HG02870 (cell line): Measurements from ENCODE around the gene NECAB2.

Experiments
- ATAC-seq: cut with Tn5 transposase; IDR thresholded peaks from one replicate; pipeline ENCODE4 v1.9.1; 2021; ENCODE audit warnings: mild to moderate bottlenecking, moderate library complexity; ENCODE audit not compliant: unreplicated experiment

NECAB2 gene

GRCh38 chr16:84042308-84042878 lies 74.3 kb downstream of the NECAB2 start, which contains the start of gene SLC38A8:
SLC38A8 (minus strand) TSS chr16:84042795; CDS start chr16:84042157, 638 bp downstream.
- no peak for ATAC-seq

DNA sequence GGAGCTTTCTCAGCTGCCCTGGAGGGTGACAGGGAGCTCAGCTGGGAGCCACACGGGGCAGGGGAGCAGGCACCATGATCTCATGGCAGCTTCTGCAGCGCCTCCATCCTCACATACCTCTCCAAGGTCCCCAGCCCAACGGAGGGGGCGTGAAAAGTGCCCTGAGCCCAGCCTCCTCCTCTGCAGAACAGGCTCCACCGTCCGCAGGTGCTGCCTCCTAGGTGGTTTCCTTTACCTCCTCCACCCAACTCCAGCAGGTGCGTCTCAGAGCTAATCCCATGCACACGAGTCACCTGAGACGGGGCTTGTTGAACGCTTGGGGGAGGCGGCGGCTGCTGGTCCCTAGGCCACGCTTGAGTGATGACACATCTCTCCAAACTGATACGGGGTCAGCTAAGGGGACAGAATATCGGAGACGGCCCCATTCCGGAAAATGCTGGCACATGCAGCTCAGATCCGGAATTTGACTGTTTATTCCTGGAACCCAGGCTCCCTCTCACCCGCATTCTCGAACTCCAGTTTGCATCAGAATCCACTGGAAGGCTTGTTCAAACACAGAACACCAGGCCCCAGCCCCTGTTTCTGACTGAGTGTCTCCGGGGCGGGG lies 74.9 kb downstream of the NECAB2 start:
- ATAC-seq = no peak

- no peak for ATAC-seq
Measured at GRCh38 chr16:84043486-84044117, 75.6 kb downstream of the NECAB2 start.

DNA sequence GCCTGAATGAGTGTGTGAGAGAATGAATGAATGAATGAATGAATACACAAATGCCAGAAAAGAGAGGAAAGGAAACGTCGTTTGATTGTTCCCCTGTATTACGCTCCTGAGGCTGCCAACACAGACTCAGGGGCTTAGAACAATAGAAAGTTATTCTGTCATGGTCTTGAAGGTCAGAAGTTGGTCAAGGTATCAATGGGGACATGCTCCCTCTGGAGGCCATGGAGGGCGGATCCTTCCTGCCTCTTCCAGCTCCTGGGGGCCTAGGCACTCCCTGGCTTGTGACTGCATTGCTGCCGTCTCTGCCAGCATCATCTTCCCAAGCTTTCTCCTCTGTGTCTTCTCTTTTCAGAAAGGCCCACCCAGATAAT lies 76.1 kb downstream of the NECAB2 start:
- no peak for ATAC-seq

DNA sequence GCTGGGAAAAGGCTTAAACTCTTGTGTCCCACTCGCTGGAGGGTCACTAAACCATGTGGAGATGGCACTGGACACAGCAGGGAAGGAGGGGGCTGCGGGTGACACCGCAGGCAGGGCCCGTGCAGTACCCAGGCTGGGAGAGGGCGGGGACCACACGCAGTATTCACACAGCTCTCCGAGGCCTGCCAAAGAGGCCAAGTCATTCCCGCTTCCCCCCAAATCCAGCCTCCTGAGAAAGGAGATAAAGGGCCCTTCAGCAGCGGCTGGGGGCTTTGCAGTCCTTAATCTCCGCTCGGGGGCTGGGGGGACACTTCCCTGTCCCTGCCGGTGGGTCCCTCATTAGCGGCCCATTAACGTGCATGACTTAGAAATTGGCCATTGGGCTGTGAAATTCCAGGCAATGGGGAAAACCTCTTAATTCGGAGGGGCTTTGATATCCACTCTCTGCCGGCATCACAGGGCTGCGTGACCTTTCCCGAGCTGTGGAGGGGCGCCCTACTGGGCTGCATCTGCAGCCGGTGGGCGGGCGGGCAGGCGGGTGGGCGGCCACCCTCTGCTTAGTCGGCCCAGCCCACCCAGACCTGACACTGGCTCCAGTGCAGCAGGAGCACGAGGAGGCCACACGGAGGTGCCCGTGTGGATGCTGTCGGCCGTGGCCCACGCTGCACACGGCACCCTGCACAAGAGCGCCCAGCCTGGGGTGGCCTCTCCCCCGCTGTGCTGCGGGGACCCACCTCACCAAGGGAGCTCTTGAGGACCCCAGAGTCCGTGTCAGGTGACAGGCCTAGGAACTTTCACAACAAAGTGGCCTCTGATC lies 77.2 kb downstream of the NECAB2 start:
- no peak for ATAC-seq

- no peak for ATAC-seq
Measured at GRCh38 chr16:84045818-84046470, 77.9 kb downstream of the NECAB2 start.

DNA sequence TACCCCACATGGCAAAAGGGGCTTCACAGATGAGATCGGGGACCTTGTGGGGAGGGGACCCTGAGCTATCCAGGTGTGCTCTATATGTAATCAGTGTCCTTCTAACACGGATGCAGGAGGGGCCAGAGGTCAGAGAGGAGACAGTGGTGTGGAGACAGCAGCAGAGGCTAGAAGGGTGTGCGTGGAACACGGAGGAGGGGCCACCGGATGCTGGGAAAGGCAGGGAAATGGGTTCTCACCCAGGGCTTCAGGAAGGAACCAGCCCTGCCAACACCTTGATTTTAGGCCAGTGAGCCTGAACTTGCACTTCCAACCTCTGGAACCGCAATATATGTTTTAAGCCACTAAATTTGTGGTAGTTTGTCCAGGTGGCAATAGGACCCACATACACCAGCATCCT lies 79.2 kb downstream of the NECAB2 start:
- no peak for ATAC-seq

DNA sequence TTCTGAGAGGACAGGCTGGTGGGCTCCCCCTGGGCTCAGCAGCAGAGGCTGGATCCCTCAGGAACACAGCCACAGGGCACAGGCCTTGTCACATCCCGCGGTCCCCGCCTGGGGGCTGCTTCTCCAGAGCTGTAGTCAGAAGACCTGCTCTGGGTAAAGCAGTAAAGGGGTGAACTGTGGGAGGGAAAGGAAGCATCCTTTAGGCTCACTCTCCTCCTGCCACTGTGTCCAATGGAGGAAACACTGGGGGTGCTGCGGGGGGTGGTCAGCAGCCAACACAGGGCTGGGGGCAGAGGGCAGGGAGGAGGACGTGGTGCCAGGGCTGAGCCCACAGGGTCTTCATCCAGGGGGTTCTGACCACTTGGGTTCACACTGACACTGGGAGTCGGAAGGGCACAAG lies 79.6 kb downstream of the NECAB2 start:
- ATAC-seq = no peak

GRCh38 chr16:84048270-84048669 lies 80.2 kb downstream of the NECAB2 start:
- ATAC-seq = no peak

- no peak for ATAC-seq
Measured at GRCh38 chr16:84048871-84049270, 80.8 kb downstream of the NECAB2 start.

GRCh38 chr16:84049403-84050060 lies 81.5 kb downstream of the NECAB2 start:
- no peak for ATAC-seq

GRCh38 chr16:84050316-84050715 lies 82.3 kb downstream of the NECAB2 start:
- no peak for ATAC-seq

DNA sequence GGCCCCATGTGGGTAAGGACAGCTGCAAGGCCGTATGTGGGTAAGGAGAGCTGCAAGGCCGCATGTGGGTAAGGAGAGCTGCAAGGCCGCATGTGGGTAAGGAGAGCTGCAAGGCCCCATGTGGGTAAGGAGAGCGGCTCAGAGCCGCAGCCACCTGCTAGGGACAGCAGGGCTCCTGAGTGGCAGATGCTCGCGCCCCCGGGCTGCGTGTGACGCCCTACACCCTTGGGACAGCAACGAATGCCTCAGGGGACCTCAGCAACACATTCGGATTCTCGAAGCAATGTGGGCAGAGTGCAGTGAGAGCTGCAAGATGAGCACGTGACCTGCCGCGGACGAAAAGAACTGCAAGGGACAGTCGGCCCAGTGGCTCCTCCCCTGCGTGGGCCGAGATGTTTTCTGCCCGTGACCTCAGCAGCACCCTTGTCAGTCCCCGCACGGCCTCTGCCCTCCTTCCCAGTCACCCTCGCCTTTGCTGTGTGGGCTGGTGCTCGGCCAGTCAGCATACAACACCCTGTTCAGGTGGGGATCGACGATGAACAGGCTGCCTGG lies 84.1 kb downstream of the NECAB2 start:
- no peak for ATAC-seq
